Measurements from ENCODE around the gene SLC17A7.
"Not testable (repeated sequence)": the region's sequence is repeated elsewhere in the genome, so short reads cannot be mapped to it uniquely, and the experiment has no call there.

SLC17A7 gene

DNA sequence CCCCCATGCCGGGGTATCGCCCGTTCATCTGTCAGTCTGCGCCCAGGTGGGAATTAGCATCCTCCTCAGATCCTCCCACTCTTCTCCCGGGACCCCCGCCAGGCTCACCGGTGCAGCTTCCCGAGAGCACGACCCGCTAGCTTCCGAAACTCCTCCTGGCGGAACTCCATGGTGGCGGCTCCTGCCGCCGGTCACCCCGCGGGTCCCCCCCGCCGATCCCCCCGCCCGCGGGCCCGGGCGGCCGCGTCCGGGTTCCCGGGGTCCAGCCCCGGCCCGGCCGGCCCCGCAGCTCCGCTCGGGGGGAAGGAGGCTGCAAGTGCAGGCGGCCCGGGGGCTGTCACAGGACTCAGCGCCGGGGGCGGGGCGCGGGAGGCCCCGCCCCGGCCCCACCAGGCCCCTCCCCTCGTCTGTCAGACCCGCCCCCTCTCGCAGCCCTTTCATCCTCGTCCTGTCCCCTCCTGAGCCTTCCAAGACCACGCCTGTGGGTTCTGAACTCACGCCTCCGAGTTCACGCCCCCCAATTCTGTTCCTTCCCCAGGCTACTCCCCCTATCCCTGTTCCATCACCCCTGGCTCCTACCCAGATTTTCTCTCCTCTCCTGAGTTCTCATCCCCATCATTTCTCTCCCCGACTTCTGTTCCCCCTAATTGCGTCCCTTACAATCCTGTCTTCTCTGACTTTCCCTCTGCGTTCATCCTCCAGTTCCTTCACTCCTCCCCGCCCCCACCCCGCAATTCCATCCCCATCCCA lies at the start of gene SLC17A7:
Gene SLC17A7, minus strand, starts transcription at position 318 of the 750 bp plus-strand sequence. Its CDS starts 148 bp downstream, at position 170.
- peak; percentile 88 for FAIRE-seq

DNA sequence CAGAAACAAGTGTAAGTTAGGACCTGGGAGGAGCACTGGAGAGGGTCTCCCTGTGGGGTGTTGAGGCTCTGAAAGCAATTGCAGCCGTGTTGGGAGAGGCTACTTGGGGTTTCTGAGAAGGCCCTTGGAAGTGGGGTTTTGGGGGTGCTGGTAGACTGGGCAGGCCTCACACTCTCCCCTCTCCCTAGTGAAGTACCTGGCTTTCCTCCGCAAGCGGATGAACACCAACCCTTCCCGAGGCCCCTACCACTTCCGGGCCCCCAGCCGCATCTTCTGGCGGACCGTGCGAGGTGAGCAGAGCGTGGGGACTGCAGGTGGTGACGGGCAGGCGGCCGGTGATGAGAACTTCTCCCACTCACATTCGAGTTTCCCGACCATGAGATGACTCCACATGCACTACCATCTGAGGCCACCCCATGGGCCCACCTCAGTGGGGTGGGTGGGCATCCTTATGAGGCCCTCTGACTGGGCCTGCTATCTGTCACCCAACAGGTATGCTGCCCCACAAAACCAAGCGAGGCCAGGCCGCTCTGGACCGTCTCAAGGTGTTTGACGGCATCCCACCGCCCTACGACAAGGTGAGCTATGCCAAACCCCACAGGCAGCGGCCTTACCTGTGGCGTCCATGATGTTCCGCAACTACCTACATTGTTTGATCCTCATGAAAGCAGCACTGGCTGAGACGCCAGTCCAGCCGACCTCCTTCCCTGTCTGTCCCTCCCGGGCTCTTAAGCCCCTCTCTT lies 49.1 kb upstream of the SLC17A7 start:
- FAIRE-seq = no peak

DNA sequence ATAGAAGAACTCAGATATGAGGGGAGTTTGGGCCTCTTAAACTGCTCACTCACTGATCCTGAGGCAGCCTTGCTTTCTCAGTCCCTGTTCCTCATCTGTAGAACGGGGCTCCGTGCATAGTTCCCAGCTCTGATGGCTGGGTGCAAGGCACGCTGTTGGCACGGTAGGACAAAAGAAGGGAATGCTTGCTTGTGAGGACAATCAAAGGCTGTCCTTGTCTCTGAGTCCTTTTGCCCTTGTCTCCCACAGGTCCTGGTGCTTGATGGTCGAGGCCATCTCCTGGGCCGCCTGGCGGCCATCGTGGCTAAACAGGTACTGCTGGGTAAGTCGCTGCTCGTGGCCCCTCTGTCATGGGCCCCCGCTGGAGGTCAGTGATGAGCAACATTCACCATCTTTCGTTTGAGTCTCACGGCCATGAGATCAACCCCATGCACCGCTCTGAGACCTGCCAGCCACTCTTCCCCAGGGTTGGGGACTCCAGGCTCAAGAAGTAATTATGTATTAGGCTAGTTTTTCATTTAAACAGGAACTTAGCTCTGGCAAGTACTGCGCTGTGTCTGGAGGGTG lies 48.4 kb upstream of the SLC17A7 start:
- no peak for FAIRE-seq

DNA sequence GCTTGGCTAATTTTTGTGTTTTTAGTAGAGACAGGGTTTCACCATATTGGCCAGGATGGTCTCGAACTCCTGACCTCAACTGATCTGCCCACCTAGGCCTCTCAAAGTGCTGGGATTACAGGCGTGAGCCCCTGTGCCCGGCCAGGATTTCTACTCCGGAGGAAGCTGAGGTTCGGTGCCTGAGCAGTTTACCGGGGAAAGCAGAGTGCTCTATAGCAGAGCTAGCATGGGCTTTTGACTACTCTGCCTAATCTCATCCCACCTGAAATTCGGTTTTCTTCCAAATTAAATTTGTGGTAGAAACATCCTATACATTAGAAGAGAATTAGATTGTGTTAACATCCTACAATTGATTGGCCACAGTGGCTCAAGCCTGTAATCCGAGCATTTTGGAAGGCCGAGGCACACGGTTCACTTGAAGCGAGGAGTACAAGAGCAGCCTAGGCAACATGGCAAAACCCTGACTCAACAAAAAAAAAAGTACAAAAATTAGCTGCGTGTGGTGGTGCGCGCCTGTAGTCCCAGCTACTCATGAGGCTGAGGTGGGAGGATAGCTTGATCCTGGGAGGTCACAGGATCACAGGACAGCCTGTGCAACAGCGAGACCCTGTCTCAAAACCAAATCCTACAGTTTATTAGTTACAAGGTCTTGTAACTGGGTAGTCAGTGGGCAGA lies 47.7 kb upstream of the SLC17A7 start:
- no peak for FAIRE-seq

DNA sequence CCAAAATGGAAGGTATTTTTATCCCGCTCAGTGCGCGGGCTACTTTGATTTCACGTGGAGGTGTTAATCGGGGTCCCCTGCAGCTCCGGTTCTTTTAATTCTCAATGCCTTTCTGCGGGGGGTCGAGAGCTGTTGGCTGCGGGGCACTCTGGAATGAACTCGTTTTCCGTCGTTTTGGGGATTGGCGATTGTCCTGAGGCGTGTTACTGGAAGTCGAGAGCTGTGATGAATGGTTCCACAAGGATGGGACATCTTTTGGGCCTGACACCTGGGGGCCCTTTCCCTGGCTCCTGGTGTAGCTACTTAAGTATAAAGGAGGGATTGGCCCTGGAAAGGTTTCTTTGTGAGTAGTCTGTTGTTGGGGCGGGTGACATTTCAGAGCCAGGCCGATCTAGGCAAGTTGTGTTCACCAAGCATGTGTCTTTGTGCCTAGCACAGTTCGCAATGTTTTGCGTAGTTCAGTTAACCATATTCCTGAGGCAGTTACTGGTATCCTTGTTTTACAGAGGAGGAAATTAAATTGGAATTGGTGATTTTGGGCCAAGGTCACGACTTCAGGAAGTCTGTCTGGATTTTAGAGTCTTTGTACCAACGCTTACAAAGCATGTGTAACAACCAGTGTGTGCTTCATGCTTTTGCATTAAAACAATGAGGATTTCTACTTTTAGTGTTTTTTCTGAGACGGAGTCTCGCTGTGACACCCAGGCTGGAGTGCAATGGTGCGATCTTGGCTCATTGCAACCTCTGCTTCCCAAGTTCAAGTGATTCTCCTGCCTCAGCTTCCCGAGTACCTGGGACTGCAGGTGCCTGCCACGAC lies 46.9 kb upstream of the SLC17A7 start:
- no peak for FAIRE-seq

DNA sequence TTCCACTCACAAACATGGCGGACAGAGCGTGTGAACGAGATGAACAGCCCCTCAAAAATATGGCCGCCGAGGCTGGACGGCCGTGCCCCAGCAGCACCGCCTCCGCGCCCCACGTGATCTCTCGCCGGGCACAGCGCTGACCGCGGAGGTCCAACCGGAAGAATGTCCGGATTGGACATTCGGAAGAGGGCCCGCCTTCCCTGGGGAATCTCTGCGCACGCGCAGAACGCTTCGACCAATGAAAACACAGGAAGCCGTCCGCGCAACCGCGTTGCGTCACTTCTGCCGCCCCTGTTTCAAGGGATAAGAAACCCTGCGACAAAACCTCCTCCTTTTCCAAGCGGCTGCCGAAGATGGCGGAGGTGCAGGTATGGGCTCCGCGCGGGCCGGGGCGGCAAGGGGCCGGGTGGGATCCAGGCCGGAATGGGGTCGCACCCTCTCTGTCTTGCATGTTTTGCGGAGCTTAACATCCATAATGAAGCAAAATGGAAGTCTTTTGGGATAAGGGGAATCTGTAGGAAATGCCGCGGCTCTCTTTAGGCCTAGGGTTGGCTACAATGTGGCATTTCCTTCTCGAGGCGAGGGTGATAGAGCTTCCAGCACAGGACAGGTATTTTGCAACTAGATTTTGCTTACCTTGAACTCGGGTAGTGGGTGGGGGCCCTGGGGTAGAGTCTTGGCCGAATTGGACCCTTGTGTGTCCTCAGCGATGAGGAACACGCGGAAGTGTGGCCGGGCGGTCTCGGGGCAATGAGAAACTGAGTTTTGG lies 46.1 kb upstream of the SLC17A7 start, which contains the start of gene RPL13A:
Gene RPL13A, plus strand, starts transcription at position 332 of the 769 bp plus-strand sequence. Its CDS starts 22 bp downstream, at position 354.
- peak; percentile 96 for FAIRE-seq

DNA sequence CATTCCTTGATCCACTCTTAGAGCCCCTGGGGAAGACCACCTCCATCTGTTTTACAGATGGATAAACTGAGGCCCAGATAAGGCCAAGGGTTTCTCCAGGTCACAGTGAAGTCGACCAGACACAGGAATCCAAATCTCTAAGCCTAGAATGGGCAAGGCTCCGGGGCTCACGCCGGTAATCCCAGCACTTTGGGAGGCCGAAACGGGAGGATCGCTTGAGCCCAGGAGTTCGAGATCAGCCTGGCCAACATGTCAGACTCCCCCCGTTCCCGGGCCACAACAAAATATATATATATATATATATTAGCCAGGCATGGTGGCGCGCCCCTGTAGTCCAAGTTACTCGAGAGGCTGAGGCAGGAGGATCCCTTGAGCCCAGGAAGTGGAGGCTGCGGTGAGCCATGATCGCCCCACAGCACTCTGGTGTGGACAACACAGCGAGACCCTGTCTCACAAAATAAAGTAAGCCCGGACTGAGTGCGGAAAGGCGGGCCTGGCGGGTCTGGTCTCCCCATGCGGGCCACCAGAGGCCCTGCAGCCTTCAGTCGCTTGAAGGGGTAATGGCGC lies 45.5 kb upstream of the SLC17A7 start:
- FAIRE-seq = no peak

DNA sequence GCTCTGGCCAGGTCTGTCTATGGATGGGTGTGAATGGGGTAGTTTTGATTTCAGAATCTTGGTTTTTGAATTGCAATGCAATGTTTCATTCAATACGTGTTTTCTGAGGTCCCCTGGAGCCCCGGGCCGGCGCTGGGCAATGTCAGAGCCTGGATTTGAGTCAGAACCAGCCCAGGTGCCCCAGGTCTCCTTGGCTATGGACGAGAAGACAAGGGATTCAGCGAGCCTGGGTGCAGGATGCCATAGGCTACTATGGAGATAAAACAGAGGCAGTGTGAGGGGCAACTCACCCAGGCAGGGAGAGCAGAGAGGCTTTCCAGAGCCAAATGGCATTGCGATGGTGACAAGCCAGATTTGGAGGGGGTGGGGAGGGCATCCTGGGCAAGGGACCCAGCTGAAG lies 44.9 kb upstream of the SLC17A7 start:
- FAIRE-seq = no peak

DNA sequence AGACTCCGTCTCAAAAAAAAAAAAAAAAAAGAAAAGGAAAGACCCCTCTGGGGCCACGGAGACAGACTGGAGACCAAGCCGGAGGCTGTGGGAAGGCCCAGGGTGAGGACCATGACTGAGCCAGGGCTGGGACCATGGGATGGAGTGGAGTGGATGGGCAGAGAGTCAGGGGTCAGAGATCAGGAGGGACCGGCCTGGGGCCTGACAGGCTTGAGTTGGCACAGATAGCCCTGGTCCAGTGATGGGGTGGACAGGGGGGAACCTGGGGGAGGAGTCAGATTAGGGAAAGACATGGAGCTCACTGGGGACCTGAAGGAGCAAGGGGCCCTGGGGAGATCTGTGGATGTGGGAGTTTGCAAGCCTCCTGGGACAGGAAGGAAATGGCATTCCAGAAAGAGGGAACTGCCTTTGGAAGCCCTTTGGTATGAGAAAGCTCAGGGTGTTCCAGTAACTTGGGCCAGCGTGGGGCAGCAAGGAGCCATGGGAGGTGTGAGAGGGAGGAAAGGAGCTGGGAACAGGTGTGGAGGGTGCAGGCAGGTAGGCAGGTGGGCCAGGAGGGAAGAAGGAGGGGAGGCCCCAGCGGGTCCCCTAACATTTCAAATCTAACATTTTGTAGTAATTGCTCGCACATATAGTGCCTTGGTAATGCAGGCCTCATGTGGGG lies 39.8 kb upstream of the SLC17A7 start:
- no peak for FAIRE-seq

DNA sequence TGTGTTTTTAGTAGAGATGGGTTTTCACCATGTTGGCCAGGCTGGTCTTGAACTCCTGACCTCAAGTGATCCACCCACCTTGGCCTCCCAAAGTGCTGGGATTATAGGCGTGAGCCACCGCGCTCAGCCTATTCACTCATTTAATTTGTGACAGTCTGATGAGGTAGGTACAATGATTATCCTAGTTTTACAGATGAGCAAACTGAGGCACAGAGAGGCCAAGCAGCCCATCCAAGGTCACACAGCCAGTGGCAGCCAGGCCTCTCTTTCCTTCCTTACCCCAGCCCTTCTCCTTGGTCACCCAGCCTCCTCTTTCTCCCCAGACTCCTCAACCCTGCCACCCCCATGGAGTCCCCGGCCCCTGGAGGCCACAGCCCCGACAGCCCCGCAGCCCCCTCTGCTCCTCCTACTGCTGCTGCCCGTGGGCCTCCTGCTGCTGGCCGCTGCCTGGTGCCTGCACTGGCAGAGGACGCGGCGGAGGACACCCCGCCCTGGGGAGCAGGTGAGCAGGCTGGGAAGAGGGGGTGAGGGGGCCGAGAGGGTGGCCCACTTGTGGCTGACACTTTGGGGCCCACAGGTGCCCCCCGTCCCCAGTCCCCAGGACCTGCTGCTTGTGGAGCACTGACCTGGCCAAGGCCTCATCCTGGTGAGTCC lies 38.8 kb upstream of the SLC17A7 start:
- no peak for FAIRE-seq

DNA sequence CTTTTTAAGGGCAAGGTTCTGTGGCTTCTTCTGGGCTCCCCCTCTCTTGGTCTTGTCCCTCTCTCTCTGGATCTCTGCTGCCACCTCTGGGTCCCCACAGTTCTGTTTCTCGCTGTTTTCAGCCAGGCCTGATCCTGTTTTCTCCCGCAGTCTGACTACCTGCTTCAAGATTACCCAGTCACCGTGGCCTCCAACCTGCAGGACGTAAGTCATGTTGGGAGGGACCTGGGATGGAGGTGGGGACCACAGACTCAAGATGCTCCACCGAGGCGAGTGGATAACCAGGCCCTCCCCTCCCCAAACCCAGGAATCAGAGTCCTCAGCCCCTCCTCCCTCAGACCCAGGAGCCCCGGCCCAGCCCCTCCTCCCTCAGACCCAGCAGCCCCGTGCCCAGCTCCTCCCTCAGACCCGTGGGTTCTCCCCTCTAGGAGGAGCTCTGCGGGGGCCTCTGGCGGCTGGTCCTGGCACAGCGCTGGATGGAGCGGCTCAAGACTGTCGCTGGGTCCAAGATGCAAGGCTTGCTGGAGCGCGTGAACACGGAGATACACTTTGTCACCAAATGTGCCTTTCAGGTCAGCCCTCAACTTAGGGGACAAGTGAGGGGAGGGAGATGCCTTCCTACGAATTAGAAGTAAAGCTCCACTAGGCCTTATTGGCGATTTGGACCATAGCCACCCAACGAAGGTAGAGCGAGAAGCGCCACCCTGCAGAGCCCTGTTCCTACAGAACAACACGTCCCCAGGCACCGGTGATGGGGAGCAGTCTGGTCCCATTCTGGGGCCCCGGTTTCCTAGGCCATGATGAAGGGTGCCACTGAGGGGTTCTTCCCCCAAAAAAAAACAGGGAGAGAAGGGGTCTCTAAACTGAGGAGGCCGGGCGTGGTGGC lies 34.9 kb upstream of the SLC17A7 start:
- peak; percentile 80 for FAIRE-seq

DNA sequence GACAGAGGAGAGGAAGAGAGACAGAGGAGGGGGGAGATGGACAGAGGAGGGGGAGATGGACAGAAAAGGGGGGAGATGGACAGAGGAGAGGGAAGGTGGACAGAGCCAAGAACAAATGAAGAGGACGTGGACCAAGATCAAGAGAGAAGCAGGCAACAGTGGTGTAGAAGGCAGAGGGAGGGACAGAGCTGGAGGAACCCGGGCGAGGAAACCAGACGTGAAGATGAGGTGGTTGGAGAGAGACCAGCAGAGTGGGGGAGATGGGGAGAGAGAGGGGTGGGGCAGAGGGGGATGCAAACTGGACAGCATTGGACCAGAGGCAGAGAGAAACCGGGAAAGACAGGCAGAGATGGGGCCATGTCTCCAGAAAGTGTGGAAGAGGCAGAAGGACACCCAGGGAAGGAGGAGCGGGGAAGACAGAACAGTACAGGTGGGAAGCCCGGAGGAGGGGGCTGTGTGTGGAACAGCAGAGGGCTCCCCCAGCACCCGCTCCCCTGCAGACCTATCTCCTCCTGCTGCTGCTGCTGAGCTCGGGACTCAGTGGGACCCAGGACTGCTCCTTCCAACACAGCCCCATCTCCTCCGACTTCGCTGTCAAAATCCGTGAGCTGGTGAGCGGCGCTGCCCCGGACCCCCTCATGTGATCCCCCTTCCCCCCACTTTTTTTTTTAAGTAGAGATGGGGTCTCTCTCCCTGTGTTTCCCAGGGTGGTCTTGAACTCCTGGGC lies 34.0 kb upstream of the SLC17A7 start:
- FAIRE-seq = no peak

DNA sequence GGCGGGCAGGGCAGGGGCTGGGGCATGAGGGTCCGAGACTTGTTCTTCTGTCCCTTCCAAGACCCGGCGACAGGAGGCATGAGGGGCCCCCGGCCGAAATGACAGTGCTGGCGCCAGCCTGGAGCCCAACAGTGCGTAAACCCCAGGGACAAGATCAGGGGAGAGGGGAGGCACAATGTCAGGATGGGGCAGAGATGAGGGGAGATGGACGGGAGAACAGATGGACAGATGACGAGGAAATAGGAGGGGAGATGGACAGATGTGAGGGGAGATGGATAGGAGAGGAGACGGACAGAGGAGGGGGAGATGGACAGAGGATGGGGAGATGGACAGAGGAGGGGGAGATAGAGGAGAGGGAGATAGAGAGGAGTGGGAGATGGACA lies 33.2 kb upstream of the SLC17A7 start:
- FAIRE-seq = no peak

DNA sequence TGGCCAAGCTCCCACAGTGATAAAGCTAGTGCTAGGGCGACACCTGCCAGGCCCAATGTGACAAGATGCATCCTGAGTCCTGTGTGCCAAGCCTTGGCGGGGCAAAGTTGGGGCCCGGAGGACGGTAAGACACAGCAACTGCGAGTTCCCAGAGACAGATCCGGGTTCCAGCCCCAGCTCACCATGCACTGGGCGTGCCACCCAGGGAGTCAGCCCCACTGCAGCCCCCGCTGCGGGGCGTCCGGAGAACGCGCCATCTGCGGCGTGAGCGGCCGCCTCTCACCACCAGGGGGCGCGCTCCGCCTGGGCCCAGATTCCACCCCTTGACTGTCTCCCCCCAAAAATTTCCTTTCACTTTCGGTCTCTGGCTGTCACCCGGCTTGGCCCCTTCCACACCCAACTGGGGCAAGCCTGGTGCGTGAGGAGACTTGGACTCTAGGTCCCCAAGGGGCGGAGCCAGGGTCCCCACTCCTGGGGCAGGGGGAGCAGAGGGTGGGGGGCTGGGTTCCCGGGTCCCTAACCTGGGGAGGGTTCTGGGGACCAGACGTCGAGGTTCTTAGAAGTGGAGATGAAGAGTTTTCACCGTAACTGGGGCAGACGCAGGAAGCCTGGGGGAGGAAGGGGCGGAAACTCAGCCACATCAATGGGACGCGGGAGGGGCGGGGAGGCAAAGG lies 32.7 kb upstream of the SLC17A7 start, which contains the start of gene FLT3LG:
Gene FLT3LG, plus strand, starts transcription at position 348 of the 674 bp plus-strand sequence. CDS start 425 bp downstream, outside the sequence.
- no peak for FAIRE-seq

DNA sequence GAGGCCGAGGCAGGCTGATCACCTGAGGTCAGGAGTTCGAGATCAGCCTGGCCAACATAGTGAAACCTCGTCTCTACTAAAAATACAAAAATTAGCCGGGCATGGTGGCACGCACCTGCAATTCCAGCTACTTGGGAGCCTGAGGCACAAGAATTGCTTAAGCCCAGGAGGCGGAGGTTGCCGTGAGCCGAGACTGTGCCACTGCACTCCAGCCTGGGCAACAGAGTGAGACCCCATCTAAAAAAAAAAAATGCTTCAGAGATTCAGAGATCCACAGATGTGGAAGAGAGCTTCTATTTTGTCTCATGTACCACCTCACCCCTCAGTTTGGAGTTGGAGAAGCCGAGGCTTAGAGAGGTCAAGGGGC lies 32.2 kb upstream of the SLC17A7 start:
- FAIRE-seq = not testable (repeated sequence)

DNA sequence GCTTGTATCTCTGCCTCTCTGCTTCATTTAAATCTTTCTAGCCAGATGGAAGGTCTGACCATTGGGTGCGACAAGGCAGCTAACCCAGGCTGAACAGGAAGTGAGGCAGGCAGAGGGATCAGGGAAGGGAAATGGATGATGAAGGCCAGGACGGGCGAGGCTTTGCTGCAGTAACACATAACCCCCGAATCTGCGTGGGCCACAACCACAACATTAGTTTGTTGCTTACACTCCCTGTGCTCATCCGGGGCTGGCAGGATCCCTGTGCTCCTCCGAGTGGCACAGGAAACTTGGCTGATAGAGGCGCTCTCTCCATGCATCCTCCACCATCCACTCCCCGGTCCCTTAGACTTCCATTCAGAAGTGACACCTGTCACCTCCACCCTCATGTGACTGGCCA lies 31.6 kb upstream of the SLC17A7 start:
- FAIRE-seq = no peak

DNA sequence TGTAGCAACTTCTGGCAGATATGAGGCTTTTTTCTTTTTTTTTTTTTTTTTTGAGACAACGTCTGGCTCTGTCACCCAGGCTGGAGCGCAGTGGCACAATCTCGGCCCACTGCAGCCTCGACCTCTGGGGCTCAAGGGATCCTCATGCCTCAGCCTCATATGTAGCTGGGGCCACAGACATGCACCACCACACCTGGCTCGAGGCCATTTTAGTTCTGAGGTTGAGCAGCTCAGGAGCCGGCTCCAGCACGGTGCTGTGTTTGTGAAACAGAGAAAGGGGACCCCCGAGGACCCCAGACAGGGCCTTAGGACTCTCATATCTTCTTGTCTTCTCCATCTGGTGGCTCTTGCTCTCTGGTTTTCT lies 29.3 kb upstream of the SLC17A7 start:
- no peak for FAIRE-seq
